Loucy (cell line): ENCODE data around the gene LRFN4.

ENCODE experiments used
- EZH2phosphoT487 ChIP-seq: fragments of 200-600 bp; IDR thresholded peaks from 2 replicates; pipeline ENCODE4 v1.6.1; 2018; ENCODE audit warnings: antibody characterized with exemption, mild to moderate bottlenecking, moderate library complexity, borderline replicate concordance
- TF ChIP-seq, protein P1 (sequence below): fragments of 200-600 bp; sonication (generic); conservative IDR thresholded peaks from 2 replicates; pipeline ENCODE4 v1.5.1; 2014; ENCODE audit warnings: mild to moderate bottlenecking, antibody characterized with exemption, low read length

DNA sequence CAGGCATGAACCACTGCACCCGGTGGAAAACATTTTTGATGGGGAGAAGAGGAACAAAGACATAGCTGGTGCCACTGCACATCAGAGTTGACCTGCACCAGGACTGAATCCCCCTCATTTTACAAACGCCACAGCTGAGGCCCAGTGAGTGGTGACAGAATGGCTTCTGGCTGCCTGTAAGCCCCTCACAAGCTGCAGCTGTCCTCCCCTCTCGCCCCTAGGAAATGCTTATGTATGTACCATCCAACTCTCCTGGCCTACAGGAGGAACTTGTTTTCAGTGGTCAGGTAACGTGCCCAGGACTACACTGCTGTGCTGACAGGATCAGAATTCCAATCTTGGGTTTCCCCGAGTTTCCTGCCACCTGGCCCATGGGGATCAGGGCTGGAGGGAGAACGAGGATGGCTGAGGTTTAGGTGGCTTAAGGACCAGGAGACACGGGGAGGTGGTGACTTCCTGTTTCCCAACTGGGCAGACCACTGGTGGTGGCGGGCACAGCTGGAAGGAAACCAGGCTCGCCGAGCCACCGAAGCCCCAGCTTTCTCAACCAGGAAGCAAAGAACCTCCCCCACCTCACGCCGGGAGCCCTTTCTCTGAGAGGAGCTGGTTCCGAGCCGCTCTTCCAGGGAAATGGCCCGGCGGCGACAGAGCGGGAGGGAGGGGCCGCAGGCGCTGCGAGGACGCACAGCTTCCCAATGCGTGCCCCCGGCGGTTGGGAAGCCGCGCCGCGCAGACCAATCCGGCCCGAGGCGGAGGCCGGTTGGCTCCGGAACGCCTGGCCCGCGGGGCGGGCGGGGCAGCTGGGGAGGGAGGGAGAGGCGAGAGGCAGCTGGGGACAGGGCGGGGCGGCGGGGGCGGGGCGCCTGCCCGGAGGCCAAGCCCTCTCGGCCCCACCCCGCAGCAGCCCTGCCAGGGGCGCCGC lies 1.0 kb upstream of the LRFN4 start:
- TF ChIP-seq, protein P1, sequence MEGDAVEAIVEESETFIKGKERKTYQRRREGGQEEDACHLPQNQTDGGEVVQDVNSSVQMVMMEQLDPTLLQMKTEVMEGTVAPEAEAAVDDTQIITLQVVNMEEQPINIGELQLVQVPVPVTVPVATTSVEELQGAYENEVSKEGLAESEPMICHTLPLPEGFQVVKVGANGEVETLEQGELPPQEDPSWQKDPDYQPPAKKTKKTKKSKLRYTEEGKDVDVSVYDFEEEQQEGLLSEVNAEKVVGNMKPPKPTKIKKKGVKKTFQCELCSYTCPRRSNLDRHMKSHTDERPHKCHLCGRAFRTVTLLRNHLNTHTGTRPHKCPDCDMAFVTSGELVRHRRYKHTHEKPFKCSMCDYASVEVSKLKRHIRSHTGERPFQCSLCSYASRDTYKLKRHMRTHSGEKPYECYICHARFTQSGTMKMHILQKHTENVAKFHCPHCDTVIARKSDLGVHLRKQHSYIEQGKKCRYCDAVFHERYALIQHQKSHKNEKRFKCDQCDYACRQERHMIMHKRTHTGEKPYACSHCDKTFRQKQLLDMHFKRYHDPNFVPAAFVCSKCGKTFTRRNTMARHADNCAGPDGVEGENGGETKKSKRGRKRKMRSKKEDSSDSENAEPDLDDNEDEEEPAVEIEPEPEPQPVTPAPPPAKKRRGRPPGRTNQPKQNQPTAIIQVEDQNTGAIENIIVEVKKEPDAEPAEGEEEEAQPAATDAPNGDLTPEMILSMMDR: no peak
- no peak for TF ChIP-seq EZH2phosphoT487
